K562 (cell line): Measurements from ENCODE around the gene FANCD2. TPM values are rescaled to one million over a fixed set of nuclear protein-coding genes. Genes with fewer than 3 reads are reported as not detected.

Experiments used
- ATAC-seq: fragments of 200-7000 bp; cut with Tn5 transposase; 3 replicates; pipeline ENCODE4 v1.9.1; 2020; ENCODE audit warnings: moderate library complexity
- BruUV-seq: library from RNA; stranded (reverse); fragments of 400-500 nt; replicated peaks from 2 replicates; lab custom pipeline; 2021; lab: Mats Ljungman, UMichigan
- CTCF ChIA-PET: fragments of 300-600 bp; formaldehyde crosslinking; extraction: SDS; loops from one replicate; lab custom pipeline; 2021; ENCODE audit warnings: low intra/inter-chr PET ratio; lab: Yijun Ruan, JAX
- POLR2A ChIA-PET: fragments of 300-600, 350-650 bp; sonication (Branson Sonifier 250); formaldehyde crosslinking; extraction: SDS; loops from one replicate; lab custom pipeline; 2021; ENCODE audit warnings: antibody characterized with exemption, inconsistent platforms; lab: Yijun Ruan, JAX
- DNase-seq, 4 experiments: peaks; one replicate each; pipeline versions ENCODE4 v3.0.0 to v3.0.0-alpha.2; 2011 to 2018; ENCODE audit warnings: low spot score in 3 of 4, mixed read lengths in 3 of 4; ENCODE audit errors: extremely low read depth in 1 of 4
- FAIRE-seq: peaks from 2 replicates; lab custom pipeline; 2011; peaks lifted over from hg19 to GRCh38; lab: Jason Lieb, UNC
- H2AFZ ChIP-seq: 2 replicates; pipeline ENCODE4 v1.6.0; 2011; ENCODE audit warnings: low read depth, low read length, control low read depth, inconsistent platforms
- H3K27ac ChIP-seq: fragments of 200-600 bp; 3 replicates; pipeline ENCODE4 v1.8.0; 2011; ENCODE audit warnings: low read depth, mild to moderate bottlenecking, control low read depth, inconsistent platforms, low read length, moderate library complexity, mixed read lengths; ENCODE audit errors: extremely low read depth
- H3K27me3 ChIP-seq, 2 experiments: fragments of 300-600 bp in 1 of 2; 2 replicates in 1 of 2; 3 replicates in 1 of 2; pipeline versions ENCODE4 v1.6.0 to v1.8.0; 2011; ENCODE audit warnings: inconsistent platforms in 2 of 2, low read length in 2 of 2, mild to moderate bottlenecking in 1 of 2, mixed read lengths in 1 of 2, moderate library complexity in 1 of 2; ENCODE audit not compliant: control insufficient read depth in 2 of 2, insufficient read depth in 2 of 2
- H3K36me3 ChIP-seq: fragments of 300-600 bp; 3 replicates; pipeline ENCODE4 v1.8.0; 2011; ENCODE audit warnings: mild to moderate bottlenecking, low read length, inconsistent platforms; ENCODE audit not compliant: control insufficient read depth, insufficient read depth
- H3K4me1 ChIP-seq, 2 experiments: fragments of 200-600 bp in 1 of 2; replicated peaks in 1 of 2; 2 replicates in 1 of 2; 3 replicates in 1 of 2; pipeline versions ENCODE4 v1.5.1 to v1.8.0; 2011; ENCODE audit warnings: inconsistent platforms in 2 of 2, low read length in 2 of 2, mild to moderate bottlenecking in 1 of 2, mixed read lengths in 1 of 2, moderate library complexity in 1 of 2; ENCODE audit not compliant: control insufficient read depth in 2 of 2, insufficient read depth in 2 of 2
- H3K4me2 ChIP-seq: 2 replicates; pipeline ENCODE4 v1.6.1; 2011; ENCODE audit warnings: low read length, control low read depth, inconsistent platforms, mixed read lengths; ENCODE audit not compliant: insufficient read depth
- H3K4me3 ChIP-seq: fragments of 200-600 bp; sonication (generic), shearing (Covaris generic); 2 replicates; pipeline ENCODE4 v1.5.1; 2016; ENCODE audit warnings: control low read depth, inconsistent platforms
- H3K79me2 ChIP-seq: fragments of 200-600 bp; 3 replicates; pipeline ENCODE4 v1.8.0; 2011; ENCODE audit warnings: low read length, inconsistent platforms; ENCODE audit not compliant: control insufficient read depth, insufficient read depth
- H3K9ac ChIP-seq, 2 experiments: 2 replicates each; pipeline versions ENCODE4 v1.6.0 to v1.6.1; 2011; ENCODE audit warnings: low read depth in 2 of 2, low read length in 2 of 2, control low read depth in 1 of 2, inconsistent platforms in 1 of 2, mild to moderate bottlenecking in 1 of 2, mixed read lengths in 1 of 2; ENCODE audit not compliant: insufficient read depth in 1 of 2
- H3K9me1 ChIP-seq: one replicate; pipeline ENCODE4 v1.6.0; 2011; ENCODE audit warnings: inconsistent platforms, mild to moderate bottlenecking, low read length, moderate library complexity; ENCODE audit not compliant: control insufficient read depth, insufficient read depth
- H3K9me3 ChIP-seq: replicated peaks from 2 replicates; pipeline ENCODE4 v1.5.1; 2011; ENCODE audit warnings: low read depth, low read length, inconsistent platforms; ENCODE audit not compliant: control insufficient read depth, insufficient read depth
- H4K20me1 ChIP-seq: replicated peaks from 2 replicates; pipeline ENCODE4 v1.6.1; 2011; ENCODE audit warnings: low read length, inconsistent platforms, mixed read lengths; ENCODE audit not compliant: control insufficient read depth, insufficient read depth
- BCLAF1 ChIP-seq, 2 experiments: fragments of 450-650 bp in 1 of 2; IDR thresholded peaks; 2 replicates each; pipeline ENCODE4 v1.6.1; 2011 to 2017; ENCODE audit warnings: low read depth in 2 of 2, antibody characterized with exemption in 1 of 2, borderline replicate concordance in 1 of 2, low read length in 1 of 2, mild to moderate bottlenecking in 1 of 2, mixed read lengths in 1 of 2; ENCODE audit not compliant: control insufficient read depth in 1 of 2
- CEBPZ ChIP-seq: fragments of 150-350 bp; IDR thresholded peaks from 2 replicates; pipeline ENCODE4 v1.6.1; 2014; ENCODE audit warnings: low read depth, mild to moderate bottlenecking, low read length, borderline replicate concordance
- E2F6 ChIP-seq, 2 experiments: IDR thresholded peaks; 2 replicates each; pipeline ENCODE4 v1.6.1; 2011; ENCODE audit warnings: borderline replicate concordance in 1 of 2, control low read depth in 1 of 2, low read depth in 1 of 2, low read length in 1 of 2, mild to moderate bottlenecking in 1 of 2, mixed read lengths in 1 of 2, moderate library complexity in 1 of 2; ENCODE audit not compliant: insufficient read depth in 1 of 2, insufficient read length in 1 of 2, poor library complexity in 1 of 2, severe bottlenecking in 1 of 2; ENCODE audit errors: extremely low read depth in 1 of 2
- MBD1 ChIP-seq: fragments of 250-450 bp; sonication (Bioruptor Pico); IDR thresholded peaks from 2 replicates; pipeline ENCODE4 v1.8.0; 2022; ENCODE audit warnings: inconsistent platforms
- NFXL1 ChIP-seq: fragments of 450-650 bp; formaldehyde crosslinking; IDR thresholded peaks from 2 replicates; pipeline ENCODE4 v1.4.0; 2021; ENCODE audit warnings: mild to moderate bottlenecking
- SRF ChIP-seq, 2 experiments: fragments of 250-450, 450-650 bp in 1 of 2; sonication (Bioruptor Pico) in 1 of 2; sonication (generic) in 1 of 2; formaldehyde crosslinking; IDR thresholded peaks; 2 replicates each; pipeline versions ENCODE4 v1.5.0 to v1.5.1; 2020 to 2022; ENCODE audit warnings: mild to moderate bottlenecking in 1 of 2, missing genetic modification reagents in 1 of 2
- TFAM ChIP-seq: fragments of 250-450 bp; sonication (Bioruptor Pico); conservative IDR thresholded peaks from 2 replicates; pipeline ENCODE4 v1.5.0; 2021; ENCODE audit warnings: mild to moderate bottlenecking, moderate library complexity
- U2AF1 ChIP-seq: fragments of 200-400 bp; formaldehyde crosslinking; optimal IDR thresholded peaks from 2 replicates; pipeline ENCODE3; 2017; ENCODE audit warnings: mild to moderate bottlenecking, low read depth, low read length, moderate library complexity
- WGBS: fragments of 100-300 bp; shearing (Covaris generic); methylation state at CpG from one replicate; pipeline ENCODE4 v1.1.6; 2016; ENCODE audit warnings: low coverage, mixed read lengths; ENCODE audit not compliant: insufficient coverage; ENCODE audit errors: missing lambda C conversion rate; 5-methylcytosine and 5-hydroxymethylcytosine counted together
- in situ Hi-C: fragments of 300-500 bp; cut with MboI; formaldehyde crosslinking; loops from 4 replicates; pipeline ENCODE4 v1.15.0; 2018; ENCODE audit warnings: inconsistent platforms, mixed read lengths
- intact Hi-C: fragments of 100-400 bp; cut with micrococcal nuclease; formaldehyde crosslinking; loops from 2 replicates; pipeline ENCODE4 v1.14.2; 2022
- polyA plus RNA-seq, 8 experiments: library from polyadenylated mRNA; depleted of rRNA in 4 of 8; stranded (reverse) in 5 of 8; unstranded in 3 of 8; fragments of >200 nt; fragmentation: Nextera tagmentation in 2 of 8; fragmentation: Illumina TruSeq in 1 of 8; extraction: Ambion mirVana in 2 of 8; extraction: Trizol in 1 of 8; gene quantifications; 2 replicates each; pipeline versions ENCODE4 v1.2.1 to v1.2.3, GENCODE V29; 2011 to 2014; ENCODE audit warnings: inconsistent platforms in 1 of 8, missing spikeins in 1 of 8
- total RNA-seq, 7 experiments: library from RNA; depleted of rRNA in 6 of 7; stranded (reverse); fragments of >200 nt in 6 of 7; fragmentation: Illumina TruSeq in 2 of 7; extraction: Trizol in 2 of 7; gene quantifications; 2 replicates each; pipeline versions ENCODE4 v1.2.1 to v1.2.3, GENCODE V29; 2011 to 2021; ENCODE audit warnings: low replicate concordance in 1 of 7

The FANCD2 gene
- total and polyA plus RNA-seq, 9 of the 15 experiments (the other 6 are each of a cell fraction or from before 2014, with no cell fraction given), result 59.4 to 137 (median 96.1) TPM

- no peaks in the 10 kb centered on the region for H3K9me1 ChIP-seq
- no TSS peak for BruUV-seq
- H4K20me1 ChIP-seq, result peaks cover 10% of the 10 kb centered on the region; the same call in 1 of the 2 replicates
- ChIA-PET CTCF (interaction anchor here (0.6 kb wide), 2 partner anchors 138 to 161 kb away, joined by 4 to 5 read pairs; no protein-coding TSS in a partner anchor), POLR2A (interaction anchor here (0.6 to 1.6 kb wide), 9 partner anchors 9 to 183 kb away, joined by 3 to 5 read pairs (median 3); partner anchors contain the start of gene VHL)
- peak; percentile 93 for FAIRE-seq
- H3K4me1 ChIP-seq, result peaks cover 9 to 14% of the 10 kb centered on the region in 2 experiments; a peak in 3 of 5 replicates
- peak; percentile 99 to 100 (median 100) for DNase-seq
- intact Hi-C loops (loop anchor here (1.0 kb wide), 1 partner anchor 26 kb away; the partner anchor contains the start of gene VHL), in situ Hi-C loops (no loop called here)
- H3K27me3 ChIP-seq, result no peaks in the 10 kb centered on the region
- peak; percentile 95 for ATAC-seq
- peak within 1 kb of the TSS; percentile 67 for H3K4me3 ChIP-seq
- peak within 1 kb of the TSS; percentile 77 to 96 for H3K9ac ChIP-seq
- H3K4me2 ChIP-seq, result peak within 1 kb of the TSS; percentile 100
- no peaks in the 10 kb centered on the region for H3K9me3 ChIP-seq
- peaks cover 50% of the 10 kb centered on the region for H3K79me2 ChIP-seq
- peaks cover 25% of the 10 kb centered on the region; the same call in 2 of the 3 replicates for H3K36me3 ChIP-seq
- under 1% methylated on average over 53 of the region's 54 CpGs for WGBS
- H2AFZ ChIP-seq, result peak within 1 kb of the TSS; percentile 93
- H3K27ac ChIP-seq, result peak within 1 kb of the TSS; percentile 78
- no peak for TF ChIP-seq SRF (CRISPR knock-in tag; IDR thresholded peaks at IDR 0.05)
- no peak for TF ChIP-seq NFXL1
- TF ChIP-seq MBD1 (CRISPR knock-in tag), result no peak
- TF ChIP-seq CEBPZ, result no peak
- peak; percentile 88 to 93 for TF ChIP-seq E2F6 (IDR thresholded peaks at IDR 0.05; ENCODE audit: borderline replicate concordance in 1 of 2, extremely low read depth in 1 of 2, insufficient read depth in 1 of 2, insufficient read length in 1 of 2, low read depth in 1 of 2, low read length in 1 of 2, poor library complexity in 1 of 2, severe bottlenecking in 1 of 2)
- TF ChIP-seq TFAM (CRISPR knock-in tag), result no peak
- no peak for TF ChIP-seq U2AF1
- no peak for TF ChIP-seq BCLAF1 (IDR thresholded peaks at IDR 0.05; ENCODE audit: borderline replicate concordance in 1 of 2, control insufficient read depth in 1 of 2, low read depth in 2 of 2, low read length in 1 of 2)
Measured at GRCh38 chr3:10115326-10116137, 89.3 kb downstream of the FANCD2 start, which contains the start of gene BRK1. BRK1 (plus strand) TSS chr3:10115675; CDS start chr3:10115702, 27 bp downstream.
